ENCODE measurements around the gene SLC39A9. TPM values are rescaled to one million over a fixed set of nuclear protein-coding genes. Genes with fewer than 3 reads are reported as not detected.

SLC39A9 gene
- total RNA-seq, 1 donor from 2014 or later: 59.1 TPM

DNA sequence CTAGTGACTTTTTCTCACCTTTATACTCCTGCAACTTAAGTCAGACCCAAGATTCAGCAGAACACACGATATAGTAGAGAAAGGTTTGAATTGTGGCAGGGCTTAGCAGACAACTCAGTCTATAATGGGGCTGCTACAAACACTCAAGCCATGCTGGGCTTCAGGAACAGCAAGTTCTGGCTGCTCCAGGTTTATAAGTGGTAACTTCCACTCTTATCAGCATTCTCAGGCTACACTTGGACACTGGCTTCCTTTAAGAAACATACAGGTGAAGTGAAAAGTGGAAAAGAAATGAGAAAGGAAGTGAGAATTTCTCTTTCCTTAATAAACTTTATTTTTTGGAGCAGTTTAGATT lies 107.7 kb downstream of the SLC39A9 start:
- peaks cover 19% of the 10 kb centered on the region for H3K27me3 Mint-ChIP-seq (ENCODE audit: low read depth)
- H3K9me3 Mint-ChIP-seq: no peaks in the 10 kb centered on the region
- no peak overlapping the region for H3K4me3 Mint-ChIP-seq
- no peak overlapping the region for H3K27ac Mint-ChIP-seq
- TF ChIP-seq, protein P1, sequence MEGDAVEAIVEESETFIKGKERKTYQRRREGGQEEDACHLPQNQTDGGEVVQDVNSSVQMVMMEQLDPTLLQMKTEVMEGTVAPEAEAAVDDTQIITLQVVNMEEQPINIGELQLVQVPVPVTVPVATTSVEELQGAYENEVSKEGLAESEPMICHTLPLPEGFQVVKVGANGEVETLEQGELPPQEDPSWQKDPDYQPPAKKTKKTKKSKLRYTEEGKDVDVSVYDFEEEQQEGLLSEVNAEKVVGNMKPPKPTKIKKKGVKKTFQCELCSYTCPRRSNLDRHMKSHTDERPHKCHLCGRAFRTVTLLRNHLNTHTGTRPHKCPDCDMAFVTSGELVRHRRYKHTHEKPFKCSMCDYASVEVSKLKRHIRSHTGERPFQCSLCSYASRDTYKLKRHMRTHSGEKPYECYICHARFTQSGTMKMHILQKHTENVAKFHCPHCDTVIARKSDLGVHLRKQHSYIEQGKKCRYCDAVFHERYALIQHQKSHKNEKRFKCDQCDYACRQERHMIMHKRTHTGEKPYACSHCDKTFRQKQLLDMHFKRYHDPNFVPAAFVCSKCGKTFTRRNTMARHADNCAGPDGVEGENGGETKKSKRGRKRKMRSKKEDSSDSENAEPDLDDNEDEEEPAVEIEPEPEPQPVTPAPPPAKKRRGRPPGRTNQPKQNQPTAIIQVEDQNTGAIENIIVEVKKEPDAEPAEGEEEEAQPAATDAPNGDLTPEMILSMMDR (IDR thresholded peaks at IDR 0.05; ENCODE audit: unreplicated experiment): no peak
- no peaks in the 10 kb centered on the region for H3K36me3 Mint-ChIP-seq
- H3K4me1 Mint-ChIP-seq: peaks cover 14% of the 10 kb centered on the region
- no peak for DNase-seq (ENCODE audit: low spot score in 2 of 2, unreplicated experiment in 2 of 2)

Other genes with a start within 250 kb of the SLC39A9 start
- gene DCAF5, start 245.6 kb upstream of the SLC39A9 start, total RNA-seq: 61.8 to 64.9 TPM (median 64.4 TPM) in 3 replicates
- gene EXD2, start 207.2 kb upstream of the SLC39A9 start, total RNA-seq: 27.4 to 30.6 TPM (median 29.8 TPM) in 3 replicates
- gene GALNT16, start 138.5 kb upstream of the SLC39A9 start, total RNA-seq: 6.4 to 9.9 TPM (median 8.2 TPM) in 3 replicates
- 257 to 273 TPM (median 261 TPM) in 3 replicates for gene ERH, start 393 bp upstream of the SLC39A9 start, total RNA-seq
- gene PLEKHD1, start 86.0 kb downstream of the SLC39A9 start, total RNA-seq: 0.20 to 0.24 TPM (median 0.20 TPM) in 3 replicates
- gene CCDC177, start 176.2 kb downstream of the SLC39A9 start, total RNA-seq: 0.24 to 0.34 TPM (median 0.34 TPM) in 3 replicates
- gene SUSD6, start 212.9 kb downstream of the SLC39A9 start, total RNA-seq: 34.7 to 37.3 TPM (median 35.3 TPM) in 3 replicates